ENCODE measurements around the gene ADAMTS12. TPM values are rescaled to one million over a fixed set of nuclear protein-coding genes. Genes with fewer than 3 reads are reported as not detected.

ADAMTS12 gene
- total RNA-seq, 2 donors from 2014 or later, result 2.3 to 8.9 TPM

- ATAC-seq, result no peak
- WGBS, 2 donors, result 54 to 71% methylated on average over 1 of the region's 1 CpG
Observed at GRCh38 chr5:33537240-33537639, 354.6 kb downstream of the ADAMTS12 start.

GRCh38 chr5:33536802-33537201 is 355.0 kb downstream of the ADAMTS12 start:
- intact Hi-C loops (cut with DNase I), result no loop called here
- peaks cover 11% of the 10 kb centered on the region for H3K4me1 ChIP-seq
- H3K27me3 ChIP-seq, result no peaks in the 10 kb centered on the region
- H3K9me3 ChIP-seq, result no peaks in the 10 kb centered on the region
- no peak overlapping the region for H3K27ac ChIP-seq
- ATAC-seq (no peak), DNase-seq (peak in 1 of 4 donors; percentile 33)
- TF ChIP-seq POLR2A (IDR thresholded peaks at IDR 0.05) (no peak), CTCF (IDR thresholded peaks at IDR 0.05) (no peak)
- H3K36me3 ChIP-seq (replicated peaks in 1 of 2; ENCODE audit: insufficient read depth in 1 of 2, low read depth in 2 of 2), result no peaks in the 10 kb centered on the region
- no peak overlapping the region for H3K4me3 ChIP-seq
- WGBS, 2 donors, result 36 to 38% methylated on average over 1 of the region's 1 CpG

More at GRCh38 chr5:33537240-33537639, 354.6 kb downstream of the ADAMTS12 start:
- Histone ChIP-seq H3K36me3 (replicated peaks in 1 of 2; ENCODE audit: insufficient read depth in 1 of 2, low read depth in 2 of 2) (no peaks in the 10 kb centered on the region), H3K9me3 (no peaks in the 10 kb centered on the region), H3K27ac (no peak overlapping the region), H3K4me1 (peaks cover 11% of the 10 kb centered on the region), H3K27me3 (no peaks in the 10 kb centered on the region), H3K4me3 (no peak overlapping the region)
- TF ChIP-seq CTCF (IDR thresholded peaks at IDR 0.05) (peak in 1 of 7 experiments; percentile 3), POLR2A (IDR thresholded peaks at IDR 0.05) (no peak)
- intact Hi-C loops (cut with DNase I), result no loop called here
- DNase-seq, result no peak

- Histone ChIP-seq H3K27ac (no peak overlapping the region), H3K27me3 (no peaks in the 10 kb centered on the region), H3K4me3 (no peak overlapping the region), H3K36me3 (replicated peaks in 1 of 2; ENCODE audit: insufficient read depth in 1 of 2, low read depth in 2 of 2) (no peaks in the 10 kb centered on the region), H3K4me1 (peaks cover 10% of the 10 kb centered on the region), H3K9me3 (no peaks in the 10 kb centered on the region)
- no peak for ATAC-seq
- DNase-seq, result no peak
- 86 to 91% methylated on average over 4 of the region's 4 CpGs for WGBS, 2 donors
- TF ChIP-seq POLR2A (IDR thresholded peaks at IDR 0.05) (no peak), CTCF (IDR thresholded peaks at IDR 0.05) (no peak)
- intact Hi-C loops (cut with DNase I), result no loop called here
Observed at GRCh38 chr5:33531824-33532223, 360.0 kb downstream of the ADAMTS12 start.

- no peak for ATAC-seq
- 94 to 100% methylated on average over 3 of the region's 3 CpGs for WGBS, 2 donors
- no peaks in the 10 kb centered on the region for H3K27me3 ChIP-seq
- no peak overlapping the region for H3K4me3 ChIP-seq
- no peaks in the 10 kb centered on the region for H3K36me3 ChIP-seq (replicated peaks in 1 of 2; ENCODE audit: insufficient read depth in 1 of 2, low read depth in 2 of 2)
- H3K9me3 ChIP-seq, result no peaks in the 10 kb centered on the region
- no peak overlapping the region for H3K27ac ChIP-seq
- no peak for DNase-seq
- H3K4me1 ChIP-seq, result peaks cover 14% of the 10 kb centered on the region
- intact Hi-C loops (cut with DNase I), result no loop called here
- TF ChIP-seq POLR2A (IDR thresholded peaks at IDR 0.05) (no peak), CTCF (IDR thresholded peaks at IDR 0.05) (no peak)
Observed at GRCh38 chr5:33531037-33531298, 360.8 kb downstream of the ADAMTS12 start.

- no peak for DNase-seq
- WGBS, 2 donors, result 88 to 91% methylated on average over 9 to 10 of the region's 10 CpGs
- intact Hi-C loops (cut with DNase I), result no loop called here
- ATAC-seq, result no peak
- no peak for TF ChIP-seq POLR2A (IDR thresholded peaks at IDR 0.05)
- TF ChIP-seq CTCF (IDR thresholded peaks at IDR 0.05), result no peak
- no peak overlapping the region for H3K4me3 ChIP-seq
- H3K9me3 ChIP-seq, result no peaks in the 10 kb centered on the region
- peaks cover 14% of the 10 kb centered on the region for H3K4me1 ChIP-seq
- H3K36me3 ChIP-seq (replicated peaks in 1 of 2; ENCODE audit: insufficient read depth in 1 of 2, low read depth in 2 of 2), result no peaks in the 10 kb centered on the region
- H3K27me3 ChIP-seq, result no peaks in the 10 kb centered on the region
- H3K27ac ChIP-seq, result no peak overlapping the region
Observed at GRCh38 chr5:33530183-33531036, 361.4 kb downstream of the ADAMTS12 start.

Data from body of pancreas (tissue), 4 donors.